GM12878 (cell line): ENCODE results near the gene PIGQ. TPM values are rescaled to one million over a fixed set of nuclear protein-coding genes. Genes with fewer than 3 reads are reported as not detected.

Experiments
- ATAC-seq: fragments of 200-7000 bp; cut with Tn5 transposase; 3 replicates; pipeline ENCODE4 v1.9.1; 2020; ENCODE audit warnings: mild to moderate bottlenecking, moderate library complexity
- BruUV-seq: library from RNA; stranded (reverse); fragments of 400-500 nt; replicated peaks from 2 replicates; lab custom pipeline; 2021; lab: Mats Ljungman, UMichigan
- CTCF ChIA-PET: fragments of 300-600 bp; sonication (Branson Sonifier 250); formaldehyde crosslinking; extraction: SDS; loops from one replicate; lab custom pipeline; 2021; ENCODE audit warnings: inconsistent platforms; lab: Yijun Ruan, JAX
- POLR2A ChIA-PET: fragments of 350-600 bp; formaldehyde crosslinking; extraction: SDS; loops from one replicate; lab custom pipeline; 2021; ENCODE audit warnings: inconsistent platforms; lab: Charles Lee
- RAD21 ChIA-PET: fragments of 300-600 bp; sonication (Branson Sonifier 250); formaldehyde crosslinking; loops from one replicate; lab custom pipeline; 2023; ENCODE audit warnings: antibody characterized with exemption; ENCODE audit not compliant: unreplicated experiment; lab: Charles Lee
- SMC1A ChIA-PET: fragments of 300-600 bp; sonication (Branson Sonifier 250); formaldehyde crosslinking; loops from one replicate; lab custom pipeline; 2023; ENCODE audit not compliant: unreplicated experiment, uncharacterized antibody; lab: Charles Lee
- DNase-seq: peaks from one replicate; pipeline ENCODE4 v3.0.0-alpha.2; 2011; ENCODE audit warnings: low read depth, low spot score
- FAIRE-seq: peaks from 3 replicates; lab custom pipeline; 2011; peaks lifted over from hg19 to GRCh38; lab: Jason Lieb, UNC
- H2AFZ ChIP-seq: 2 replicates; pipeline ENCODE4 v1.6.0; 2011; ENCODE audit warnings: low read depth, low read length, control low read depth; ENCODE audit not compliant: control insufficient read depth
- H3K27ac ChIP-seq: 2 replicates; pipeline ENCODE4 v1.5.1; 2011; ENCODE audit warnings: control low read depth; ENCODE audit not compliant: control insufficient read depth, insufficient read depth
- H3K27me3 ChIP-seq, 2 experiments: replicated peaks in 1 of 2; 2 replicates each; pipeline versions ENCODE4 v1.6.0 to v1.6.1; 2011; ENCODE audit warnings: low read length in 1 of 2; ENCODE audit not compliant: control insufficient read depth in 2 of 2, insufficient read depth in 2 of 2
- H3K36me3 ChIP-seq, 2 experiments: 2 replicates each; pipeline ENCODE4 v1.5.1; 2011; ENCODE audit warnings: low read length in 1 of 2; ENCODE audit not compliant: control insufficient read depth in 2 of 2, insufficient read depth in 2 of 2
- H3K4me1 ChIP-seq: 2 replicates; pipeline ENCODE4 v1.6.1; 2011; ENCODE audit warnings: mild to moderate bottlenecking, low read length, moderate library complexity, mixed read lengths; ENCODE audit not compliant: control insufficient read depth, insufficient read depth
- H3K4me2 ChIP-seq: 2 replicates; pipeline ENCODE4 v1.6.0; 2011; ENCODE audit warnings: control low read depth; ENCODE audit not compliant: control insufficient read depth, insufficient read depth
- H3K4me3 ChIP-seq: fragments of 200-600 bp; sonication (generic); 2 replicates; pipeline ENCODE4 v1.5.1; 2016
- H3K79me2 ChIP-seq: 2 replicates; pipeline ENCODE4 v1.6.0; 2011; ENCODE audit warnings: low read length; ENCODE audit not compliant: control insufficient read depth, insufficient read depth
- H3K9ac ChIP-seq: 2 replicates; pipeline ENCODE4 v1.8.0; 2011; ENCODE audit warnings: low read length, control low read depth, mixed read lengths; ENCODE audit not compliant: control insufficient read depth, insufficient read depth
- H3K9me3 ChIP-seq: replicated peaks from 3 replicates; pipeline ENCODE4 v1.5.1; 2011; ENCODE audit warnings: mild to moderate bottlenecking, low read length; ENCODE audit not compliant: control insufficient read depth, insufficient read depth
- H4K20me1 ChIP-seq: 2 replicates; pipeline ENCODE4 v1.6.0; 2011; ENCODE audit not compliant: control insufficient read depth, insufficient read depth
- CREB1 ChIP-seq: IDR thresholded peaks from 2 replicates; pipeline ENCODE4 v1.6.1; 2012; ENCODE audit warnings: low read depth, mild to moderate bottlenecking, inconsistent platforms
- E4F1 ChIP-seq: fragments of 450-650 bp; IDR thresholded peaks from 2 replicates; pipeline ENCODE4 v1.6.1; 2018; ENCODE audit warnings: borderline replicate concordance, mild to moderate bottlenecking; ENCODE audit not compliant: partially characterized antibody
- EGR1 ChIP-seq, 2 experiments: IDR thresholded peaks; 1 replicate in 1 of 2; 2 replicates in 1 of 2; pipeline ENCODE4 v1.6.1; 2011 to 2012; ENCODE audit warnings: low read depth in 2 of 2, low read length in 2 of 2, borderline replicate concordance in 1 of 2, mild to moderate bottlenecking in 1 of 2, moderate library complexity in 1 of 2
- ELK1 ChIP-seq: IDR thresholded peaks from 2 replicates; pipeline ENCODE4 v1.6.1; 2012; ENCODE audit warnings: low read depth, low read length, improper control_type of control experiment
- FOXK2 ChIP-seq: fragments of 450-650 bp; IDR thresholded peaks from 2 replicates; pipeline ENCODE4 v1.6.1; 2017; ENCODE audit warnings: mild to moderate bottlenecking, moderate library complexity
- HDAC6 ChIP-seq: fragments of 200-600 bp; sonication (generic); IDR thresholded peaks from one replicate; pipeline ENCODE4 v1.8.0; 2017; ENCODE audit warnings: antibody characterized with exemption; ENCODE audit not compliant: unreplicated experiment
- NFYB ChIP-seq: IDR thresholded peaks from 2 replicates; pipeline ENCODE4 v1.6.1; 2011; ENCODE audit warnings: low read depth, mild to moderate bottlenecking, low read length, improper control_type of control experiment, moderate library complexity; ENCODE audit not compliant: insufficient read depth
- POU2F2 ChIP-seq: IDR thresholded peaks from 3 replicates; pipeline ENCODE4 v1.6.1; 2011; ENCODE audit warnings: low read depth, mild to moderate bottlenecking, low read length, borderline replicate concordance
- TCF12 ChIP-seq: IDR thresholded peaks from 2 replicates; pipeline ENCODE4 v1.6.1; 2011; ENCODE audit warnings: low read depth, mild to moderate bottlenecking, low read length
- ZNF274 ChIP-seq: IDR thresholded peaks from one replicate; pipeline ENCODE4 v1.8.0; 2011; ENCODE audit not compliant: insufficient read length, insufficient read depth
- WGBS: methylation state at CpG from one replicate; pipeline ENCODE4 v1.1.6; 2016; ENCODE audit warnings: low lambda C conversion rate; ENCODE audit not compliant: insufficient replicate concordance, insufficient coverage; ENCODE audit errors: missing lambda C conversion rate; 5-methylcytosine and 5-hydroxymethylcytosine counted together
- in situ Hi-C: fragments of 300-500 bp; cut with MboI; formaldehyde crosslinking; loops from 9 replicates; pipeline ENCODE4 v1.14.3; 2018; ENCODE audit warnings: mixed read lengths
- intact Hi-C: fragments of 100-400 bp; cut with micrococcal nuclease; formaldehyde crosslinking; loops from one replicate; pipeline ENCODE4 v1.14.2; 2022; ENCODE audit not compliant: unreplicated experiment
- polyA plus RNA-seq, 11 experiments: library from polyadenylated mRNA; depleted of rRNA in 4 of 11; unstranded in 6 of 11; stranded (reverse) in 5 of 11; fragments of >200 nt; fragmentation: Nextera tagmentation in 4 of 11; fragmentation: Illumina TruSeq in 1 of 11; extraction: Ambion mirVana in 4 of 11; extraction: Trizol in 1 of 11; gene quantifications; 1 replicate in 1 of 11; 2 replicates in 10 of 11; pipeline versions ENCODE4 v1.2.1 to v1.2.3, GENCODE V29; 2011 to 2016; ENCODE audit warnings: inconsistent platforms in 2 of 11, missing spikeins in 2 of 11, low read depth in 1 of 11
- total RNA-seq, 4 experiments: library from RNA; depleted of rRNA in 3 of 4; stranded (reverse); fragments of >200 nt in 3 of 4; fragmentation: Illumina TruSeq in 1 of 4; extraction: Trizol in 1 of 4; gene quantifications; 2 replicates each; pipeline versions ENCODE4 v1.2.1 to v1.2.3, GENCODE V29; 2013 to 2021
- TF ChIP-seq, protein P1 (sequence below), 3 experiments: IDR thresholded peaks in 2 of 3; conservative IDR thresholded peaks in 1 of 3; 2 replicates each; pipeline ENCODE4 v1.5.1; 2011; ENCODE audit warnings: low read depth in 3 of 3, low read length in 3 of 3, mild to moderate bottlenecking in 3 of 3, control low read depth in 2 of 3, moderate library complexity in 2 of 3, inconsistent platforms in 1 of 3, mixed read lengths in 1 of 3; ENCODE audit not compliant: control insufficient read depth in 2 of 3, insufficient read depth in 1 of 3; ENCODE audit errors: extremely low read depth in 1 of 3
- TF ChIP-seq, protein P2 (sequence below): fragments of 450-650 bp; IDR thresholded peaks from 2 replicates; pipeline ENCODE4 v1.6.1; 2017; ENCODE audit warnings: borderline replicate concordance
- TF ChIP-seq, protein P3 (sequence below): IDR thresholded peaks from 2 replicates; pipeline ENCODE4 v1.6.1; 2011; ENCODE audit warnings: low read depth, low read length, improper control_type of control experiment, borderline replicate concordance
- TF ChIP-seq, protein P4 (sequence below): IDR thresholded peaks from 2 replicates; pipeline ENCODE4 v1.6.1; 2012; ENCODE audit warnings: low read depth, low read length, improper control_type of control experiment

Gene PIGQ
- total and polyA plus RNA-seq, 10 of the 15 experiments (the other 5 are each of a cell fraction or from before 2014, with no cell fraction given), result 1.8 to 31.3 (median 17.5) TPM; not detected in 1

GRCh38 chr16:630815-631405, 61.1 kb downstream of the PIGQ start, which contains the start of gene WFIKKN1:
WFIKKN1 (plus strand) TSS chr16:630985; CDS start chr16:631254, 269 bp downstream.
- Histone ChIP-seq H3K4me2 (no peak within 1 kb of the TSS), H2AFZ (no peak within 1 kb of the TSS), H4K20me1 (no peaks in the 10 kb centered on the region), H3K9ac (no peak within 1 kb of the TSS), H3K4me1 (no peaks in the 10 kb centered on the region; the same call in 1 of the 2 replicates), H3K4me3 (no peak within 1 kb of the TSS), H3K27ac (no peak within 1 kb of the TSS), H3K79me2 (peaks cover 12% of the 10 kb centered on the region), H3K27me3 (no peaks in the 10 kb centered on the region), H3K9me3 (no peaks in the 10 kb centered on the region), H3K36me3 (peaks cover 0 to 4% of the 10 kb centered on the region in 2 experiments; a peak in 3 of 4 replicates)
- intact Hi-C loops, result no loop called here
- POLR2A ChIA-PET, result no interaction called here
- CTCF ChIA-PET, result no interaction called here
- ATAC-seq (no peak; the same call in 2 of the 3 replicates), DNase-seq (no peak), FAIRE-seq (no peak)
- BruUV-seq, result no TSS peak
- in situ Hi-C loops, result no loop called here
- SMC1A ChIA-PET, result no interaction called here
- WGBS, result 9% methylated on average over 19 of the region's 23 CpGs
- RAD21 ChIA-PET, result no interaction called here
- TF ChIP-seq E4F1 (no peak), NFYB (no peak), FOXK2 (no peak), ZNF274 (no peak), ELK1 (no peak), EGR1 (IDR thresholded peaks at IDR 0.05; ENCODE audit: borderline replicate concordance in 1 of 2, low read depth in 2 of 2, low read length in 2 of 2) (no peak), CREB1 (no peak), HDAC6 (no peak), TCF12 (no peak), POU2F2 (no peak)
- TF ChIP-seq, protein P1, sequence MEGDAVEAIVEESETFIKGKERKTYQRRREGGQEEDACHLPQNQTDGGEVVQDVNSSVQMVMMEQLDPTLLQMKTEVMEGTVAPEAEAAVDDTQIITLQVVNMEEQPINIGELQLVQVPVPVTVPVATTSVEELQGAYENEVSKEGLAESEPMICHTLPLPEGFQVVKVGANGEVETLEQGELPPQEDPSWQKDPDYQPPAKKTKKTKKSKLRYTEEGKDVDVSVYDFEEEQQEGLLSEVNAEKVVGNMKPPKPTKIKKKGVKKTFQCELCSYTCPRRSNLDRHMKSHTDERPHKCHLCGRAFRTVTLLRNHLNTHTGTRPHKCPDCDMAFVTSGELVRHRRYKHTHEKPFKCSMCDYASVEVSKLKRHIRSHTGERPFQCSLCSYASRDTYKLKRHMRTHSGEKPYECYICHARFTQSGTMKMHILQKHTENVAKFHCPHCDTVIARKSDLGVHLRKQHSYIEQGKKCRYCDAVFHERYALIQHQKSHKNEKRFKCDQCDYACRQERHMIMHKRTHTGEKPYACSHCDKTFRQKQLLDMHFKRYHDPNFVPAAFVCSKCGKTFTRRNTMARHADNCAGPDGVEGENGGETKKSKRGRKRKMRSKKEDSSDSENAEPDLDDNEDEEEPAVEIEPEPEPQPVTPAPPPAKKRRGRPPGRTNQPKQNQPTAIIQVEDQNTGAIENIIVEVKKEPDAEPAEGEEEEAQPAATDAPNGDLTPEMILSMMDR (IDR thresholded peaks at IDR 0.05 in 2 of 3, conservative IDR thresholded peaks at IDR 0.05 in 1 of 3; ENCODE audit: control insufficient read depth in 2 of 3, extremely low read depth in 1 of 3, insufficient read depth in 1 of 3, low read depth in 3 of 3, low read length in 3 of 3), result no peak
- TF ChIP-seq, protein P2, sequence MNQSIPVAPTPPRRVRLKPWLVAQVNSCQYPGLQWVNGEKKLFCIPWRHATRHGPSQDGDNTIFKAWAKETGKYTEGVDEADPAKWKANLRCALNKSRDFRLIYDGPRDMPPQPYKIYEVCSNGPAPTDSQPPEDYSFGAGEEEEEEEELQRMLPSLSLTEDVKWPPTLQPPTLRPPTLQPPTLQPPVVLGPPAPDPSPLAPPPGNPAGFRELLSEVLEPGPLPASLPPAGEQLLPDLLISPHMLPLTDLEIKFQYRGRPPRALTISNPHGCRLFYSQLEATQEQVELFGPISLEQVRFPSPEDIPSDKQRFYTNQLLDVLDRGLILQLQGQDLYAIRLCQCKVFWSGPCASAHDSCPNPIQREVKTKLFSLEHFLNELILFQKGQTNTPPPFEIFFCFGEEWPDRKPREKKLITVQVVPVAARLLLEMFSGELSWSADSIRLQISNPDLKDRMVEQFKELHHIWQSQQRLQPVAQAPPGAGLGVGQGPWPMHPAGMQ, result no peak
- TF ChIP-seq, protein P3, sequence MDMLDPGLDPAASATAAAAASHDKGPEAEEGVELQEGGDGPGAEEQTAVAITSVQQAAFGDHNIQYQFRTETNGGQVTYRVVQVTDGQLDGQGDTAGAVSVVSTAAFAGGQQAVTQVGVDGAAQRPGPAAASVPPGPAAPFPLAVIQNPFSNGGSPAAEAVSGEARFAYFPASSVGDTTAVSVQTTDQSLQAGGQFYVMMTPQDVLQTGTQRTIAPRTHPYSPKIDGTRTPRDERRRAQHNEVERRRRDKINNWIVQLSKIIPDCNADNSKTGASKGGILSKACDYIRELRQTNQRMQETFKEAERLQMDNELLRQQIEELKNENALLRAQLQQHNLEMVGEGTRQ, result no peak
- TF ChIP-seq, protein P4, sequence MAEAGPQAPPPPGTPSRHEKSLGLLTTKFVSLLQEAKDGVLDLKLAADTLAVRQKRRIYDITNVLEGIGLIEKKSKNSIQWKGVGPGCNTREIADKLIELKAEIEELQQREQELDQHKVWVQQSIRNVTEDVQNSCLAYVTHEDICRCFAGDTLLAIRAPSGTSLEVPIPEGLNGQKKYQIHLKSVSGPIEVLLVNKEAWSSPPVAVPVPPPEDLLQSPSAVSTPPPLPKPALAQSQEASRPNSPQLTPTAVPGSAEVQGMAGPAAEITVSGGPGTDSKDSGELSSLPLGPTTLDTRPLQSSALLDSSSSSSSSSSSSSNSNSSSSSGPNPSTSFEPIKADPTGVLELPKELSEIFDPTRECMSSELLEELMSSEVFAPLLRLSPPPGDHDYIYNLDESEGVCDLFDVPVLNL, result no peak
